Measurements from ENCODE around the gene CYP2C9. TPM values are rescaled to one million over a fixed set of nuclear protein-coding genes. Genes with fewer than 3 reads are reported as not detected.
A peak's percentile ranks its signal among the peaks of the same experiment; 100 is the strongest.

Gene CYP2C9
- total RNA-seq, 1 donor from 2014 or later = not detected

DNA sequence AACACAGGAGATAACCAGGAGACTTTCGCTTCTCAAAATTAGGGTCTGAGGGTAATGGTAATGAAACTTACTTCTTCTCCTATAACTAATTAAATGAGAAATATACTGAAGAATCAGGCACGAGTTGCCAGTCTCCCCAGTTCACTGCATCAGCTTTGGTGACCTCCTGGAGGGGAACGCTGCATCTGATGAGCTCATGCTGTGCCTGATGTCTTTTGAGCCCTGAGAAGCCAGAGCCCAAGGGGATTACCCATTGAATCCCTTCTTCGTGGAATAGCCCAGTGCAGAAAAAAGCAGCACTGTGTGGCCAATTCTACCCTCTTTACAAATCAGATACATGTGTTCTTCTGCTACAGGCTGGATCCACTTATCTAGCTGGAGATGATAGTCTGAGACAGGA, 45.1 kb downstream of the CYP2C9 start:
- no peaks in the 10 kb centered on the region for H3K27me3 Mint-ChIP-seq (ENCODE audit: insufficient read depth, low read depth)
- H3K27me3 ChIP-seq = no peaks in the 10 kb centered on the region
- no peak overlapping the region for H3K9ac ChIP-seq
- DNase-seq (ENCODE audit: low spot score) = peak; percentile 73
- H3K27ac Mint-ChIP-seq = no peak overlapping the region
- no peaks in the 10 kb centered on the region for H3K36me3 Mint-ChIP-seq
- peaks cover 13% of the 10 kb centered on the region for H3F3A ChIP-seq (ENCODE audit: low read depth)
- H3K4me2 ChIP-seq = peak overlapping the region; percentile 43
- H3K9me3 Mint-ChIP-seq = peaks cover 2% of the 10 kb centered on the region
- no peaks in the 10 kb centered on the region for H3K9me3 ChIP-seq (ENCODE audit: low read depth)
- no peaks in the 10 kb centered on the region for H3K79me2 ChIP-seq (ENCODE audit: low read depth)
- no peaks in the 10 kb centered on the region for H4K20me1 ChIP-seq (ENCODE audit: low read depth)
- no peak for TF ChIP-seq EZH2 (IDR thresholded peaks at IDR 0.05)
- TF ChIP-seq, protein P1, sequence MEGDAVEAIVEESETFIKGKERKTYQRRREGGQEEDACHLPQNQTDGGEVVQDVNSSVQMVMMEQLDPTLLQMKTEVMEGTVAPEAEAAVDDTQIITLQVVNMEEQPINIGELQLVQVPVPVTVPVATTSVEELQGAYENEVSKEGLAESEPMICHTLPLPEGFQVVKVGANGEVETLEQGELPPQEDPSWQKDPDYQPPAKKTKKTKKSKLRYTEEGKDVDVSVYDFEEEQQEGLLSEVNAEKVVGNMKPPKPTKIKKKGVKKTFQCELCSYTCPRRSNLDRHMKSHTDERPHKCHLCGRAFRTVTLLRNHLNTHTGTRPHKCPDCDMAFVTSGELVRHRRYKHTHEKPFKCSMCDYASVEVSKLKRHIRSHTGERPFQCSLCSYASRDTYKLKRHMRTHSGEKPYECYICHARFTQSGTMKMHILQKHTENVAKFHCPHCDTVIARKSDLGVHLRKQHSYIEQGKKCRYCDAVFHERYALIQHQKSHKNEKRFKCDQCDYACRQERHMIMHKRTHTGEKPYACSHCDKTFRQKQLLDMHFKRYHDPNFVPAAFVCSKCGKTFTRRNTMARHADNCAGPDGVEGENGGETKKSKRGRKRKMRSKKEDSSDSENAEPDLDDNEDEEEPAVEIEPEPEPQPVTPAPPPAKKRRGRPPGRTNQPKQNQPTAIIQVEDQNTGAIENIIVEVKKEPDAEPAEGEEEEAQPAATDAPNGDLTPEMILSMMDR (IDR thresholded peaks at IDR 0.05) = no peak
- TF ChIP-seq EZH2phosphoT487 (IDR thresholded peaks at IDR 0.05) = no peak
- no peak overlapping the region for H3K27ac ChIP-seq
- peaks cover 5% of the 10 kb centered on the region for H3K36me3 ChIP-seq
- H3K4me3 ChIP-seq = no peak overlapping the region
- H3K4me1 ChIP-seq = peaks cover 14% of the 10 kb centered on the region
- no peak overlapping the region for H3K4me3 Mint-ChIP-seq
- peaks cover 3% of the 10 kb centered on the region for H3K4me1 Mint-ChIP-seq
- H2AFZ ChIP-seq (replicated peaks) = no peak overlapping the region

DNA sequence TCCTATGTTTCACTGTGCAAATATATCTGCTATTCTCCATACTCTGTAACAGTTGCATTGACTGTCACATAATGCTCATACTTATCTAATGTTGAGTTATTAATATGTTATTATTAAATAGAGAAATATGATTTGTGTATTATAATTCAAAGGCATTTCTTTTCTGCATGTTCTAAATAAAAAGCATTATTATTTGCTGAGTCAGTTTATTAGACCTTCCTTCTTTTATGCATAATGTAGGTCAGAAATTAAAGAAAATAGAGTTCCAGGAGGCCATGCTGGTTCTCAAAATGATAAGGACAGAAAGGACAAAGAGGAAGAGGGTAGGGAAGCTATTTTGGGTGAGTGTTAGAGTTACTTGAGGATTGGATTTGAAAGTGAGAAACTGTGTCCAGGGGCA, 50.7 kb downstream of the CYP2C9 start:
- Histone ChIP-seq H3K79me2 (ENCODE audit: low read depth) (no peaks in the 10 kb centered on the region), H3K9me3 (ENCODE audit: low read depth) (no peaks in the 10 kb centered on the region), H3K4me1 (peaks cover 3% of the 10 kb centered on the region), H3K36me3 (no peaks in the 10 kb centered on the region), H3K27ac (no peak overlapping the region), H3F3A (ENCODE audit: low read depth) (peaks cover under 1% of the 10 kb centered on the region), H3K4me2 (no peak overlapping the region), H3K4me3 (no peak overlapping the region), H3K27me3 (no peaks in the 10 kb centered on the region), H4K20me1 (ENCODE audit: low read depth) (no peaks in the 10 kb centered on the region), H3K9ac (no peak overlapping the region), H2AFZ (replicated peaks) (no peak overlapping the region)
- H3K9me3 Mint-ChIP-seq = peaks cover 15% of the 10 kb centered on the region
- H3K36me3 Mint-ChIP-seq = no peaks in the 10 kb centered on the region
- no peaks in the 10 kb centered on the region for H3K4me1 Mint-ChIP-seq
- no peak for DNase-seq (ENCODE audit: low spot score)
- no peak overlapping the region for H3K4me3 Mint-ChIP-seq
- no peak for TF ChIP-seq EZH2phosphoT487 (IDR thresholded peaks at IDR 0.05)
- no peak overlapping the region for H3K27ac Mint-ChIP-seq
- H3K27me3 Mint-ChIP-seq (ENCODE audit: insufficient read depth, low read depth) = peaks cover 4% of the 10 kb centered on the region

DNA sequence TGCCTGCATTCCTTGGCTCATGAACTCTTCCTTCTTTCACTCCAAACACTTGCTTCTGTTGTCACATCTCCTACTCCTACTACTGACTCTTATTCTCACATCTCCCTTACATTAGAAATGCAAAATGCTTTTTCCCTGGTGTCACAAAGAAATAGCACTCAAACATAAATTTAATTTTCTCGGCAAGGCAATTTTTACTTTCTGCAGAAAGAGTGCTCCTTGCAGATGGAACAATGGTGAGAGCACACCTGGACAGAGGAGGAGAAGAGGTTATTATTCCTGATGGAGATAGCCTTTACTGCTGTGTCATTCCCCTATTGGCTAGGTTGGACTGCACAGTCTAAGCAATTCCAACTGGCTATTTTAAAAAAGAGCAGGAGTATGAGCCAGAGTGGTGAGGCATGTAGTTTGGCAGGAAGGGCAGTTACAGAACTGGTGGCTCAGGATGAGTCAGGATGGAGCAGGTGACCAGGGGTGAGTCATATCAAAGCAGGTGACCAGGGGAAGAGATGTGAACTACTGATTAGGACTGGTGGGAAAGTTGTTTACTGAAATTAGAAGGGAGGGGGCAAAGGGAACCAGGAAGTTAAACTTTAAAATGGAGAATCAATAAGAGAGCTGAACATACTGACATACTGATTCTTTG, 52.9 kb downstream of the CYP2C9 start:
- no peak overlapping the region for H2AFZ ChIP-seq (replicated peaks)
- H3K79me2 ChIP-seq (ENCODE audit: low read depth) = no peaks in the 10 kb centered on the region
- no peak overlapping the region for H3K27ac ChIP-seq
- peaks cover 15% of the 10 kb centered on the region for H3K9me3 Mint-ChIP-seq
- no peaks in the 10 kb centered on the region for H3K36me3 ChIP-seq
- H3K27me3 ChIP-seq = no peaks in the 10 kb centered on the region
- H3K36me3 Mint-ChIP-seq = no peaks in the 10 kb centered on the region
- H3F3A ChIP-seq (ENCODE audit: low read depth) = no peaks in the 10 kb centered on the region
- no peak overlapping the region for H3K4me3 Mint-ChIP-seq
- DNase-seq (ENCODE audit: low spot score) = no peak
- no peaks in the 10 kb centered on the region for H3K4me1 Mint-ChIP-seq
- H3K4me3 ChIP-seq = no peak overlapping the region
- TF ChIP-seq, protein P1 (IDR thresholded peaks at IDR 0.05) = no peak
- no peak for TF ChIP-seq EZH2phosphoT487 (IDR thresholded peaks at IDR 0.05)
- TF ChIP-seq EZH2 (IDR thresholded peaks at IDR 0.05) = no peak
- H3K9ac ChIP-seq = no peak overlapping the region
- no peaks in the 10 kb centered on the region for H3K9me3 ChIP-seq (ENCODE audit: low read depth)
- H3K4me1 ChIP-seq = peaks cover 3% of the 10 kb centered on the region
- no peak overlapping the region for H3K27ac Mint-ChIP-seq
- no peaks in the 10 kb centered on the region for H4K20me1 ChIP-seq (ENCODE audit: low read depth)
- peaks cover 4% of the 10 kb centered on the region for H3K27me3 Mint-ChIP-seq (ENCODE audit: insufficient read depth, low read depth)
- no peak overlapping the region for H3K4me2 ChIP-seq

DNA sequence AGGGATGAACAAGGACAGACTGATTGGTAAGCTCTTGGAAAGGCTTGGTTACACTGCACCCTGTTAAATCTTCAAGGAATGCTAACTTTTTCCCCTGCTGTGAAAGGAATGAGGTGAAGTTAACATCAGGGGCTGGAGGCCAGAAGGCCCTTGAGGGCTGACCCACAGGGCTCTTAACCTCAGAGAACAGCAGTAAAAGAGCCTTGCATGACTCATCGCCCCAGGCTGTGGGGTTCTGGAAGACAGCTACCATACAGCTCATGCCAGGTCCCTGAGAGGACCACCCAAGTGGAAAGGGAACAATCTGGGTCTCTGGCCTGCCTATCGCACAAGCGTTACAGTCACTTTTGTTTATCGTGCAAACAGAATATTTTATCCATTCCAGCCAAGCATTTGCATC, 54.4 kb downstream of the CYP2C9 start:
- Histone ChIP-seq H2AFZ (replicated peaks) (no peak overlapping the region), H3K27ac (no peak overlapping the region), H3K9ac (no peak overlapping the region), H3F3A (ENCODE audit: low read depth) (peaks cover 7% of the 10 kb centered on the region), H3K4me3 (no peak overlapping the region), H3K27me3 (no peaks in the 10 kb centered on the region), H4K20me1 (ENCODE audit: low read depth) (no peaks in the 10 kb centered on the region), H3K4me2 (no peak overlapping the region), H3K36me3 (no peaks in the 10 kb centered on the region), H3K79me2 (ENCODE audit: low read depth) (no peaks in the 10 kb centered on the region), H3K4me1 (peaks cover 15% of the 10 kb centered on the region), H3K9me3 (ENCODE audit: low read depth) (no peaks in the 10 kb centered on the region)
- TF ChIP-seq EZH2phosphoT487 (IDR thresholded peaks at IDR 0.05) (no peak), EZH2 (IDR thresholded peaks at IDR 0.05) (no peak)
- TF ChIP-seq, protein P1 (IDR thresholded peaks at IDR 0.05) = no peak
- no peak overlapping the region for H3K4me3 Mint-ChIP-seq
- no peak overlapping the region for H3K27ac Mint-ChIP-seq
- H3K27me3 Mint-ChIP-seq (ENCODE audit: insufficient read depth, low read depth) = peaks cover 4% of the 10 kb centered on the region
- peak; percentile 11 for DNase-seq (ENCODE audit: low spot score)
- H3K36me3 Mint-ChIP-seq = no peaks in the 10 kb centered on the region
- peaks cover 15% of the 10 kb centered on the region for H3K9me3 Mint-ChIP-seq
- peaks cover 4% of the 10 kb centered on the region for H3K4me1 Mint-ChIP-seq

Data from neural progenitor cell (in vitro differentiated cells).